NCI-H69 (cell line): ENCODE results near the gene TMEM247.
"Not testable (repeated sequence)": the region's sequence is repeated elsewhere in the genome, so short reads cannot be mapped to it uniquely, and the experiment has no call there.

Experiments
- DNase-seq: peaks from one replicate; lab custom pipeline; 2025; lab: John Stamatoyannopoulos, UW

Gene TMEM247

GRCh38 chr2:46512185-46512584 is 32.8 kb downstream of the TMEM247 start:
- DNase-seq, result no peak

GRCh38 chr2:46514738-46515137 is 35.4 kb downstream of the TMEM247 start:
- no peak for DNase-seq

GRCh38 chr2:46517485-46517884 is 38.1 kb downstream of the TMEM247 start:
- no peak for DNase-seq

- DNase-seq, result no peak
Observed at GRCh38 chr2:46518861-46519260, 39.5 kb downstream of the TMEM247 start.

GRCh38 chr2:46519265-46519664 is 39.9 kb downstream of the TMEM247 start:
- DNase-seq, result no peak

GRCh38 chr2:46520130-46520711 is 40.9 kb downstream of the TMEM247 start:
- no peak for DNase-seq

- no peak for DNase-seq
Observed at GRCh38 chr2:46521215-46521683, 41.9 kb downstream of the TMEM247 start.

GRCh38 chr2:46522385-46522784 is 43.0 kb downstream of the TMEM247 start:
- not testable (repeated sequence) for DNase-seq

GRCh38 chr2:46525522-46526155 is 46.3 kb downstream of the TMEM247 start:
- DNase-seq, result no peak

- no peak for DNase-seq
Observed at GRCh38 chr2:46528880-46529279, 49.5 kb downstream of the TMEM247 start.

- no peak for DNase-seq
Observed at GRCh38 chr2:46530639-46531038, 51.3 kb downstream of the TMEM247 start.

GRCh38 chr2:46531863-46532262 is 52.5 kb downstream of the TMEM247 start:
- no peak for DNase-seq
